Measurements from ENCODE around the gene AAMDC.

AAMDC gene

DNA sequence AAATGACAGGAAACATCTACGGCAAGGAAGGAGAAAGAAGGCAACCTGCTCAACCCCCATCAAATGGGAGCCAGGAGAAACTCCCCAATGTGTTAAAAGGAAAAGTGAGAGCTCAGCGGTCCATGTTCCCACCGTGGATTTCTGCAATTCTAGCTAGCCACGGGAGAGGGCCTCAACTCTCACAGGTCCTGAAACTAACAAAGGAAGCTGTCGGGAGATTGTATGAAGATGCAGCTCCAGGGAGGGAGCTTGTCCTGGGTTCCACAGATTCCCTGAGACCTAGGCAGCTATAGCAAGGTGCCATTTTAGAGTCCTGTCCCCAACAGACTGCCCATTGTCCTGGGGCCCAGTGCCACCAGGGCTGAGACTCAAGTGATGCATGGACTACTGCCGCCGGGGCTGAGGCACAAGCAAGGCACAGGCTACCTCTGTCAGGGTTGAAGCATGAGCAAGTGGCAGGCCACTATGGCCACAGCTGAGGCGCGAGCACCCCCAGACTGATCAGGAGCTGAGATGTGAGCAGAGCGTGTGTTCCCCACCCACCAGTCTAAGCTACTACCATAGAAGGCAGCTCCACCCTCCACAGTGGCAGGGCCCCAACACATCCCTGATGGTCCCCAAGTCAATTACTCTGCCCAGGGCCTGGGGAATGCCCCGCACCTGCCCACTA, 31.7 kb upstream of the AAMDC start:
- H3K4me1 ChIP-seq (ENCODE audit: control insufficient read depth in 1 of 2, insufficient read depth in 2 of 2, low read length in 2 of 2) = peaks cover 0 to 2% of the 10 kb centered on the region in 2 experiments
- no peak overlapping the region for H2BK12ac ChIP-seq (ENCODE audit: low read length)
- no peak overlapping the region for H3K18ac ChIP-seq (ENCODE audit: low read length)
- no peak overlapping the region for H3K4me3 ChIP-seq (ENCODE audit: low read depth, low read length)
- H3K9ac ChIP-seq (ENCODE audit: low read length) = no peak overlapping the region
- DNase-seq = no peak
- H4K91ac ChIP-seq (ENCODE audit: low read depth, low read length) = no peak overlapping the region
- H3K23ac ChIP-seq (ENCODE audit: low read length) = no peak overlapping the region
- H2BK120ac ChIP-seq (ENCODE audit: insufficient read depth, low read length, poor library complexity) = no peak overlapping the region
- H3K27me3 ChIP-seq (ENCODE audit: insufficient read depth, low read length) = no peaks in the 10 kb centered on the region
- no peak overlapping the region for H3K27ac ChIP-seq (ENCODE audit: low read depth, low read length)
- no peaks in the 10 kb centered on the region for H3K9me3 ChIP-seq (ENCODE audit: insufficient read depth, low read depth, low read length)
- no peak overlapping the region for H4K12ac ChIP-seq (ENCODE audit: low read depth, low read length)
- no peak overlapping the region for H4K8ac ChIP-seq (ENCODE audit: low read depth, low read length)
- peaks cover 4 to 6% of the 10 kb centered on the region in 2 experiments for H3K36me3 ChIP-seq (ENCODE audit: control insufficient read depth in 1 of 2, insufficient read depth in 2 of 2, low read length in 2 of 2)
- H3K4me2 ChIP-seq (ENCODE audit: low read length) = no peak overlapping the region
- WGBS (ENCODE audit: extremely low coverage, insufficient coverage, insufficient read length) = no CpG with 5 or more reads among the region's 11 CpGs
- no peak overlapping the region for H2AK5ac ChIP-seq (ENCODE audit: low read length)
- H2BK5ac ChIP-seq (ENCODE audit: low read depth, low read length, poor library complexity) = no peak overlapping the region
- no peak overlapping the region for H3K4ac ChIP-seq (ENCODE audit: low read depth, low read length)
- peaks cover 6% of the 10 kb centered on the region for H3K79me2 ChIP-seq (ENCODE audit: control insufficient read depth, insufficient read depth, low read length, poor library complexity)
- no peaks in the 10 kb centered on the region for H3K79me1 ChIP-seq (ENCODE audit: low read length)
- H3K14ac ChIP-seq (ENCODE audit: low read length) = no peak overlapping the region
- no peak overlapping the region for H2AFZ ChIP-seq (ENCODE audit: insufficient read depth, low read length, poor library complexity)

DNA sequence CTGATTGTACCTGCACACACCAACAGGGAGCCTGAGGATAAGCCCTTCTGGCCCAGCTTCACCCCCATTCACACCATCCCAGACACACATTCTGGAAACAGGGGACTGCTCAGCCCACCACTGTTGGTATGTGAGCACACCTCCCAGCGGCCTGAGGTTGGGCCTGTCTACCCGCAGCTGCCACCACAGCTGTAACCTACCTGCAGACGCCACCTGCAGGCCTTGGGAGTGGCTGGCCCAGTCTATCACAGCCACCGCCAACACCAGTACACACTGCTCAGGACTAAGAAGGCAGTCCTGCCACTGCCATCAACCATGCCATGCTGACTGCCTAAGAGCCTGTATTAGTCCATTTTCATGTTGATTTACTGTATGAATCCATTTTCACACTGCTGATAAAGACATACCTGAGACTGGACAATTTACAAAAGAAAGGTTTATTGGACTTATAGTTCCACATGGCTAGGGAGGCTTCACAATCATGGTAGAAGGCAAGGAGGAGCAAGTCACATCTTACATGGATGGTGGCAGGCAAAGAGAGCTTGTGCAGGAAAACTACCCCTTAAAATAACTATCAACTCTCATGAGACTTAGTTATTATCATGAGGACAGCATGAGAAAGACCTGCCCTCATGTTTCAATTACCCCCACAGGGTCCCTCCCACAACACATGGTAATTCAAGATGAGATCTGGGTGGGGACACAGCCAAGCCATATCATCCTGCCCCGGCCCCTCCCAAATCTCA, 31.0 kb upstream of the AAMDC start:
- Histone ChIP-seq H3K23ac (ENCODE audit: low read length) (no peak overlapping the region), H3K4ac (ENCODE audit: low read depth, low read length) (no peak overlapping the region), H3K4me1 (ENCODE audit: control insufficient read depth in 1 of 2, insufficient read depth in 2 of 2, low read length in 2 of 2) (peaks cover 0 to 2% of the 10 kb centered on the region in 2 experiments), H4K12ac (ENCODE audit: low read depth, low read length) (no peak overlapping the region), H3K18ac (ENCODE audit: low read length) (no peak overlapping the region), H4K8ac (ENCODE audit: low read depth, low read length) (no peak overlapping the region), H2AFZ (ENCODE audit: insufficient read depth, low read length, poor library complexity) (no peak overlapping the region), H2BK120ac (ENCODE audit: insufficient read depth, low read length, poor library complexity) (no peak overlapping the region), H3K4me2 (ENCODE audit: low read length) (no peak overlapping the region), H3K14ac (ENCODE audit: low read length) (no peak overlapping the region), H4K91ac (ENCODE audit: low read depth, low read length) (no peak overlapping the region), H3K79me2 (ENCODE audit: control insufficient read depth, insufficient read depth, low read length, poor library complexity) (peaks cover 6% of the 10 kb centered on the region), H3K36me3 (ENCODE audit: control insufficient read depth in 1 of 2, insufficient read depth in 2 of 2, low read length in 2 of 2) (peaks cover 4 to 6% of the 10 kb centered on the region in 2 experiments), H3K27ac (ENCODE audit: low read depth, low read length) (no peak overlapping the region), H2BK5ac (ENCODE audit: low read depth, low read length, poor library complexity) (no peak overlapping the region), H3K9ac (ENCODE audit: low read length) (no peak overlapping the region), H3K9me3 (ENCODE audit: insufficient read depth, low read depth, low read length) (no peaks in the 10 kb centered on the region), H2BK12ac (ENCODE audit: low read length) (no peak overlapping the region), H3K4me3 (ENCODE audit: low read depth, low read length) (no peak overlapping the region), H2AK5ac (ENCODE audit: low read length) (no peak overlapping the region), H3K79me1 (ENCODE audit: low read length) (no peaks in the 10 kb centered on the region), H3K27me3 (ENCODE audit: insufficient read depth, low read length) (no peaks in the 10 kb centered on the region)
- no CpG with 5 or more reads among the region's 5 CpGs for WGBS (ENCODE audit: extremely low coverage, insufficient coverage, insufficient read length)
- peak in 1 of 2 donors; percentile 13 for DNase-seq

DNA sequence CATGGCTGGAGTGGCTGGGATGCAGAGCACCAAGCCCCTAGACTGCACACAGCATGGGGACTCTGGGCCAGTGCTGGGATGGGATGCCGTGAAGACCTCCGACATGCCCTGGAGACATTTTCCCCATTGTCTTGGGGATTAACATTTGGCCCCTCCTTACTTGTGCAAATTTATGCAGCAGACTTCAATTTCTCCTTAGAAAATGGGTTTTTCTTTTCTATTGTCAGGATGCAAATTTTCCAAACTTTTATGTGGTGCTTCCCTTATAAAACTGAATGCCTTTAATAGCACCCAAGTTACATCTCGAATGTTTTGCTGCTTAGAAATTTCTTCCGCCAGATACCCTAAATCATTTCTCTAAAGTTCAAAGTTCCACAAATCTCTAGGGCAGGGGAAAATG, 29.6 kb upstream of the AAMDC start:
- Histone ChIP-seq H3K36me3 (ENCODE audit: control insufficient read depth in 1 of 2, insufficient read depth in 2 of 2, low read length in 2 of 2) (peaks cover 4 to 6% of the 10 kb centered on the region in 2 experiments), H3K79me1 (ENCODE audit: low read length) (no peaks in the 10 kb centered on the region), H2BK5ac (ENCODE audit: low read depth, low read length, poor library complexity) (no peak overlapping the region), H3K4me1 (ENCODE audit: control insufficient read depth in 1 of 2, insufficient read depth in 2 of 2, low read length in 2 of 2) (peaks cover 0 to 2% of the 10 kb centered on the region in 2 experiments), H4K12ac (ENCODE audit: low read depth, low read length) (no peak overlapping the region), H2BK120ac (ENCODE audit: insufficient read depth, low read length, poor library complexity) (no peak overlapping the region), H3K27ac (ENCODE audit: low read depth, low read length) (no peak overlapping the region), H4K91ac (ENCODE audit: low read depth, low read length) (no peak overlapping the region), H2AK5ac (ENCODE audit: low read length) (no peak overlapping the region), H3K9me3 (ENCODE audit: insufficient read depth, low read depth, low read length) (no peaks in the 10 kb centered on the region), H3K23ac (ENCODE audit: low read length) (no peak overlapping the region), H3K27me3 (ENCODE audit: insufficient read depth, low read length) (no peaks in the 10 kb centered on the region), H3K18ac (ENCODE audit: low read length) (no peak overlapping the region), H4K8ac (ENCODE audit: low read depth, low read length) (no peak overlapping the region), H2AFZ (ENCODE audit: insufficient read depth, low read length, poor library complexity) (no peak overlapping the region), H3K4me2 (ENCODE audit: low read length) (no peak overlapping the region), H2BK12ac (ENCODE audit: low read length) (no peak overlapping the region), H3K4me3 (ENCODE audit: low read depth, low read length) (no peak overlapping the region), H3K79me2 (ENCODE audit: control insufficient read depth, insufficient read depth, low read length, poor library complexity) (peaks cover 6% of the 10 kb centered on the region), H3K9ac (ENCODE audit: low read length) (no peak overlapping the region), H3K4ac (ENCODE audit: low read depth, low read length) (peak overlapping the region; percentile 20), H3K14ac (ENCODE audit: low read length) (no peak overlapping the region)
- WGBS (ENCODE audit: extremely low coverage, insufficient coverage, insufficient read length) = no CpG with 5 or more reads among the region's 4 CpGs
- no peak for DNase-seq

DNA sequence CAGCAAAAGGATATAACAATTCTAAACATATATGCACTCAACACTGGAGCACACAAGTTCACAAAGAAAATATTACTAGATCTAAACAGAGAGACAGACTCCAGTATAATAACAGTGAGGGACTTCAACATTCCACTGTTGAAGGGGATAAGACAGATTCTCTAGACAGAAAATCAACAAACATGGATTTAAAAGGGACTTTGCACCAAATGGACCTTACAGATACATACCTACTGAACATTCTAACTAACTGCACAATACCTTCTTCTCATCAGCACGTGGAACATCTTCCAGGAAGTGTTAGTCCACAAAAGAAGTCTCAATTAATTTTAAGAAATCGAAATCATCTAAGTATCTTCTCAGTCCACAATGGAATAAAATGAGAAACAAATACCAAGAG, 27.0 kb upstream of the AAMDC start:
- peaks cover 4 to 6% of the 10 kb centered on the region in 2 experiments for H3K36me3 ChIP-seq (ENCODE audit: control insufficient read depth in 1 of 2, insufficient read depth in 2 of 2, low read length in 2 of 2)
- no peak overlapping the region for H4K8ac ChIP-seq (ENCODE audit: low read depth, low read length)
- H3K4me3 ChIP-seq (ENCODE audit: low read depth, low read length) = no peak overlapping the region
- WGBS (ENCODE audit: extremely low coverage, insufficient coverage, insufficient read length) = no CpG with 5 or more reads among the region's 2 CpGs
- no peak overlapping the region for H3K4me2 ChIP-seq (ENCODE audit: low read length)
- no peaks in the 10 kb centered on the region for H3K27me3 ChIP-seq (ENCODE audit: insufficient read depth, low read length)
- H2BK5ac ChIP-seq (ENCODE audit: low read depth, low read length, poor library complexity) = no peak overlapping the region
- no peak overlapping the region for H3K27ac ChIP-seq (ENCODE audit: low read depth, low read length)
- H3K23ac ChIP-seq (ENCODE audit: low read length) = no peak overlapping the region
- no peak overlapping the region for H4K12ac ChIP-seq (ENCODE audit: low read depth, low read length)
- no peaks in the 10 kb centered on the region for H3K4me1 ChIP-seq (ENCODE audit: control insufficient read depth in 1 of 2, insufficient read depth in 2 of 2, low read length in 2 of 2)
- no peak overlapping the region for H3K9ac ChIP-seq (ENCODE audit: low read length)
- no peak overlapping the region for H2AK5ac ChIP-seq (ENCODE audit: low read length)
- H3K18ac ChIP-seq (ENCODE audit: low read length) = no peak overlapping the region
- H3K9me3 ChIP-seq (ENCODE audit: insufficient read depth, low read depth, low read length) = no peaks in the 10 kb centered on the region
- H3K4ac ChIP-seq (ENCODE audit: low read depth, low read length) = no peak overlapping the region
- H2AFZ ChIP-seq (ENCODE audit: insufficient read depth, low read length, poor library complexity) = no peak overlapping the region
- peaks cover 7% of the 10 kb centered on the region for H3K79me2 ChIP-seq (ENCODE audit: control insufficient read depth, insufficient read depth, low read length, poor library complexity)
- no peak overlapping the region for H3K14ac ChIP-seq (ENCODE audit: low read length)
- no peak overlapping the region for H2BK12ac ChIP-seq (ENCODE audit: low read length)
- no peak overlapping the region for H2BK120ac ChIP-seq (ENCODE audit: insufficient read depth, low read length, poor library complexity)
- no peaks in the 10 kb centered on the region for H3K79me1 ChIP-seq (ENCODE audit: low read length)
- DNase-seq = no peak
- no peak overlapping the region for H4K91ac ChIP-seq (ENCODE audit: low read depth, low read length)
